Sigmoid colon (tissue), 7 donors: ENCODE results near the gene SLC37A4. TPM values are rescaled to one million over a fixed set of nuclear protein-coding genes. Genes with fewer than 3 reads are reported as not detected.

ENCODE experiments used
- DNase-seq: peaks from one replicate; pipeline ENCODE4 v3.0.0-alpha.2; 2019
- H3K27ac ChIP-seq, 4 donors: fragments of 200-600 bp; sonication (generic); one replicate each; pipeline ENCODE4 v1.5.1; 2016 to 2019; ENCODE audit warnings: mild to moderate bottlenecking in 1 of 4
- H3K27me3 ChIP-seq, 3 donors: fragments of 200-600 bp; sonication (generic); one replicate each; pipeline ENCODE4 v1.5.1; 2019; ENCODE audit warnings: mild to moderate bottlenecking in 1 of 3
- H3K36me3 ChIP-seq, 4 donors: fragments of 200-600 bp; sonication (generic); one replicate each; pipeline ENCODE4 v1.5.1; 2016 to 2019
- H3K4me1 ChIP-seq, 4 donors: fragments of 200-600 bp; sonication (generic); one replicate each; pipeline ENCODE4 v1.5.1; 2017 to 2019
- H3K4me3 ChIP-seq, 4 donors: fragments of 200-600 bp; sonication (generic); one replicate each; pipeline ENCODE4 v1.5.1; 2017 to 2019; ENCODE audit warnings: mild to moderate bottlenecking in 2 of 4, moderate library complexity in 1 of 4
- H3K9me3 ChIP-seq, 4 donors: fragments of 200-600 bp in 3 of 4; sonication (generic) in 3 of 4; one replicate each; pipeline versions ENCODE4 v1.5.1 to v1.6.1; 2013 to 2019
- CTCF ChIP-seq, 4 experiments: fragments of 450-650 bp in 3 of 4; fragments of 200-600 bp in 1 of 4; IDR thresholded peaks; one replicate each; pipeline ENCODE4 v1.5.1; 2016 to 2019; ENCODE audit warnings: antibody characterized with exemption in 4 of 4, mild to moderate bottlenecking in 3 of 4, moderate library complexity in 2 of 4
- EP300 ChIP-seq, 4 donors: sonication (generic); formaldehyde crosslinking; IDR thresholded peaks; one replicate each; pipeline ENCODE4 v1.6.1; 2017; ENCODE audit warnings: antibody characterized with exemption in 4 of 4
- POLR2A ChIP-seq, 2 donors: fragments of 450-650 bp; IDR thresholded peaks; one replicate each; pipeline ENCODE4 v1.6.1; 2016; ENCODE audit warnings: antibody characterized with exemption in 2 of 2, mild to moderate bottlenecking in 2 of 2, moderate library complexity in 2 of 2
- POLR2AphosphoS5 ChIP-seq, 4 donors: sonication (generic); formaldehyde crosslinking; IDR thresholded peaks; one replicate each; pipeline ENCODE4 v1.6.1; 2017; ENCODE audit warnings: antibody characterized with exemption in 4 of 4
- WGBS, 2 donors: extraction: QIAGEN DNeasy Blood & Tissue Kit; methylation state at CpG; one replicate each; pipeline ENCODE4 v1.1.7; 2013; 5-methylcytosine and 5-hydroxymethylcytosine counted together
- intact Hi-C: fragments of 100-400 bp; cut with DNase I; formaldehyde crosslinking; loops from one replicate; pipeline ENCODE4 v1.15.1; 2023
- polyA plus RNA-seq, 3 donors: library from polyadenylated mRNA; stranded (reverse); fragments of 200-250 nt; gene quantifications; one replicate each; pipeline ENCODE4 v1.2.3, GENCODE V29; 2013
- total RNA-seq, 4 donors: library from RNA; depleted of rRNA; stranded (reverse); fragments of >200 nt; gene quantifications; one replicate each; pipeline ENCODE4 v1.1.0, GENCODE V29; 2016
- donor health status: healthy with polysubstance abuse.
- donor health status: Bipolar disorder and iron deficiency.
- donor health status: healthy.

The SLC37A4 gene
- total RNA-seq: 10 to 100 TPM in 2 of 4 donors, 1 to 10 TPM in 2; 8.0 to 13.8 (median 10.1) TPM
- polyA plus RNA-seq: 10 to 100 TPM in 2 of 3 donors, 1 to 10 TPM in 1; 8.4 to 31.5 (median 11.1) TPM

- H3K9me3 ChIP-seq: no peaks in the 10 kb centered on the region
- H3K4me1 ChIP-seq: peaks cover 0 to 17% (median 16%) of the 10 kb centered on the region in 4 donors
- peak; percentile 99 for DNase-seq
- intact Hi-C loops: no loop called here
- no peaks in the 10 kb centered on the region for H3K27me3 ChIP-seq
- peak within 1 kb of the TSS; percentile 79 to 84 (median 82) for H3K27ac ChIP-seq
- H3K4me3 ChIP-seq: peak within 1 kb of the TSS; percentile 69 to 88 (median 79)
- 0 to 1% methylated on average over 67 of the region's 67 CpGs for WGBS, 2 donors
- peaks cover 0 to 14% (median 0%) of the 10 kb centered on the region in 4 donors for H3K36me3 ChIP-seq
- TF ChIP-seq EP300 (IDR thresholded peaks at IDR 0.05): no peak
- peak in 1 of 2 donors; percentile 62 for TF ChIP-seq POLR2A (IDR thresholded peaks at IDR 0.05)
- peak; percentile 45 to 78 (median 64) for TF ChIP-seq POLR2AphosphoS5 (IDR thresholded peaks at IDR 0.05)
- TF ChIP-seq CTCF (IDR thresholded peaks at IDR 0.05): peak in 1 of 4 experiments; percentile 76
These were observed at the start of gene SLC37A4 for GRCh38 chr11:119030329-119031047. Gene SLC37A4, minus strand, starts transcription at chr11:119030877.

- Histone ChIP-seq H3K4me1 (no peaks in the 10 kb centered on the region), H3K9me3 (no peaks in the 10 kb centered on the region), H3K4me3 (no peak overlapping the region), H3K27ac (no peak overlapping the region), H3K36me3 (peaks cover 33 to 91% (median 72%) of the 10 kb centered on the region in 4 donors), H3K27me3 (no peaks in the 10 kb centered on the region)
- DNase-seq: no peak
- TF ChIP-seq POLR2A (IDR thresholded peaks at IDR 0.05) (no peak), CTCF (IDR thresholded peaks at IDR 0.05) (no peak)
- intact Hi-C loops: no loop called here
- 92 to 96% methylated on average over 19 of the region's 19 CpGs for WGBS, 2 donors
These were observed 48.2 kb upstream of the SLC37A4 start for GRCh38 chr11:119078675-119079420.

GRCh38 chr11:119077839-119078238 lies 47.2 kb upstream of the SLC37A4 start:
- Histone ChIP-seq H3K36me3 (peaks cover 44 to 100% (median 82%) of the 10 kb centered on the region in 4 donors), H3K27ac (no peak overlapping the region), H3K4me3 (no peak overlapping the region), H3K27me3 (no peaks in the 10 kb centered on the region), H3K4me1 (no peaks in the 10 kb centered on the region), H3K9me3 (no peaks in the 10 kb centered on the region)
- TF ChIP-seq EP300 (IDR thresholded peaks at IDR 0.05) (no peak), POLR2AphosphoS5 (IDR thresholded peaks at IDR 0.05) (no peak), POLR2A (IDR thresholded peaks at IDR 0.05) (no peak), CTCF (IDR thresholded peaks at IDR 0.05) (no peak)
- no peak for DNase-seq
- WGBS, 2 donors: 94 to 96% methylated on average over 11 of the region's 11 CpGs
- intact Hi-C loops: no loop called here

- peak; percentile 99 for DNase-seq
- Histone ChIP-seq H3K9me3 (no peaks in the 10 kb centered on the region), H3K27ac (peak within 1 kb of the TSS; percentile 85 to 91 (median 88)), H3K27me3 (no peaks in the 10 kb centered on the region), H3K4me1 (peaks cover 0 to 36% (median 30%) of the 10 kb centered on the region in 4 donors), H3K4me3 (peak within 1 kb of the TSS; percentile 76 to 94 (median 82)), H3K36me3 (peaks cover 4 to 29% (median 26%) of the 10 kb centered on the region in 4 donors)
- TF ChIP-seq POLR2AphosphoS5 (IDR thresholded peaks at IDR 0.05) (peak; percentile 67 to 92 (median 90)), EP300 (IDR thresholded peaks at IDR 0.05) (peak in 1 of 4 donors; percentile 74), POLR2A (IDR thresholded peaks at IDR 0.05) (peak in 1 of 2 donors; percentile 42), CTCF (IDR thresholded peaks at IDR 0.05) (no peak)
- WGBS, 2 donors: 0% methylated on average over 49 of the region's 49 CpGs
- intact Hi-C loops: no loop called here
These were observed 36.9 kb upstream of the SLC37A4 start, which contains the start of gene VPS11 for GRCh38 chr11:119067371-119068222. Gene VPS11, plus strand, starts transcription at chr11:119067818. Its CDS starts 6 bp downstream, at chr11:119067824.
